ENCODE measurements around the gene ANO7. TPM values are rescaled to one million over a fixed set of nuclear protein-coding genes. Genes with fewer than 3 reads are reported as not detected.
A peak's percentile ranks its signal among the peaks of the same experiment; 100 is the strongest.

The ANO7 gene
- total and polyA plus RNA-seq, 2 of the 13 experiments (the other 11 are each of a cell fraction or from before 2014, with no cell fraction given): 4.1 to 4.9 TPM

DNA sequence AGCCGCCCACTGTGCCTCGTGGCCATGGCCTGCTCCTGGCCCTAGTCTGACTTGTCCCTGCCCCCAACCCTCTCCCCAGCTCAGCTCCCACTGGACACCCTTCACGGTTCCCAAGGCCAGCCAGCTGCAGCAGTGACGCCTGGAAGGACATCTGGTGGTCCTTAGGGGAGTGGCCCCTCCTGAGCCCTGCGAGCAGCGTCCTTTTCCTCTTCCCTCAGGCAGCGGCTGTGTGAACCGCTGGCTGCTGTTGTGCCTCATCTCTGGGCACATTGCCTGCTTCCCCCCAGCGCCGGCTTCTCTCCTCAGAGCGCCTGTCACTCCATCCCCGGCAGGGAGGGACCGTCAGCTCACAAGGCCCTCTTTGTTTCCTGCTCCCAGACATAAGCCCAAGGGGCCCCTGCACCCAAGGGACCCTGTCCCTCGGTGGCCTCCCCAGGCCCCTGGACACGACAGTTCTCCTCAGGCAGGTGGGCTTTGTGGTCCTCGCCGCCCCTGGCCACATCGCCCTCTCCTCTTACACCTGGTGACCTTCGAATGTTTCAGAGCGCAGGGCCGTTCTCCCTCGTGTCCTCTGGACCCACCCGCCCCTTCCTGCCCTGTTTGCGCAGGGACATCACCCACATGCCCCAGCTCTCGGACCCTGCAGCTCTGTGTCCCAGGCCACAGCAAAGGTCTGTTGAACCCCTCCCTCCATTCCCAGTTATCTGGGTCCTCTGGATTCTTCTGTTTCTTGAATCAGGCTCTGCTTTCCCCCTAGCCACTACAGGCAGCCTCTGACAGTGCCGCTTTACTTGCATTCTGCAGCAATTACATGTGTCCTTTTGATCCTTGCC, 35.8 kb downstream of the ANO7 start:
- CTCF ChIA-PET (ENCODE audit: low intra/inter-chr PET ratio, low total read pairs): no interaction called here
- peak; percentile 87 for DNase-seq (ENCODE audit: low spot score)
- H3K4me2 ChIP-seq (ENCODE audit: low read depth, low read length): peak overlapping the region; percentile 92
- no peak for TF ChIP-seq SP1 (IDR thresholded peaks at IDR 0.05)
- TF ChIP-seq SP1 (CRISPR knock-in tag; IDR thresholded peaks at IDR 0.05): 0 out of 2 replicates have a peak, but pooled peaks have one; percentile 35
- TF ChIP-seq CBX1 (IDR thresholded peaks at IDR 0.05; ENCODE audit: low read depth): peak; percentile 55
- no peak for TF ChIP-seq BATF2 (CRISPR knock-in tag; IDR thresholded peaks at IDR 0.05)
- TF ChIP-seq RBAK (CRISPR knock-in tag; IDR thresholded peaks at IDR 0.05): no peak
- 0 out of 2 replicates have a peak, but pooled peaks have one; percentile 2 for TF ChIP-seq MNT (IDR thresholded peaks at IDR 0.05)
- no peak for TF ChIP-seq SMARCC2 (IDR thresholded peaks at IDR 0.05)
- peak; percentile 12; the same call in 1 of the 2 replicates for TF ChIP-seq NFYB (CRISPR knock-in tag; IDR thresholded peaks at IDR 0.05)
- TF ChIP-seq ZNF292 (CRISPR knock-in tag; IDR thresholded peaks at IDR 0.05; ENCODE audit: borderline replicate concordance, low read depth): peak; percentile 92; the same call in 1 of the 2 replicates
- TF ChIP-seq TSC22D2 (CRISPR knock-in tag; IDR thresholded peaks at IDR 0.05; ENCODE audit: borderline replicate concordance): no peak
- TF ChIP-seq GPN1 (CRISPR knock-in tag; IDR thresholded peaks at IDR 0.05; ENCODE audit: borderline replicate concordance): no peak
- peak; percentile 87; the same call in 1 of the 2 replicates for TF ChIP-seq DNMT3B (CRISPR knock-in tag; conservative IDR thresholded peaks at IDR 0.05)
- peak; percentile 91 for TF ChIP-seq KDM2A (CRISPR knock-in tag; IDR thresholded peaks at IDR 0.05; ENCODE audit: borderline replicate concordance, low read depth)
- peak; percentile 73; the same call in 1 of the 2 replicates for TF ChIP-seq ZNF12 (CRISPR knock-in tag; IDR thresholded peaks at IDR 0.05)
- TF ChIP-seq CCDC6 (CRISPR knock-in tag; IDR thresholded peaks at IDR 0.05): 0 out of 2 replicates have a peak, but pooled peaks have one; percentile 23
- TF ChIP-seq, protein P1, sequence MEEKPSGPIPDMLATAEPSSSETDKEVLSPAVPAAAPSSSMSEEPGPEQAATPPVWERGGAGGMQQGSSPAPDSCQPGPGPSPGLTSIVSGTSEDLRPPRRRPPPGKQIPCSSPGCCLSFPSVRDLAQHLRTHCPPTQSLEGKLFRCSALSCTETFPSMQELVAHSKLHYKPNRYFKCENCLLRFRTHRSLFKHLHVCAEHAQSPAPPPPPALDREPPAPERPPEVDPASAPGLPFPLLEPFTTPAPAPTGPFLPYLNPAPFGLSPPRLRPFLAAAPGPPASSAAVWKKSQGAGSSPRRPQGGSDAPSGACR (CRISPR knock-in tag; IDR thresholded peaks at IDR 0.05): no peak
- peak; percentile 53; the same call in 1 of the 2 replicates for TF ChIP-seq HNF4G (IDR thresholded peaks at IDR 0.05; ENCODE audit: borderline replicate concordance, low read depth, low read length)
- TF ChIP-seq HNF4G (CRISPR knock-in tag; IDR thresholded peaks at IDR 0.05; ENCODE audit: borderline replicate concordance, low read depth): peak; percentile 16; the same call in 1 of the 2 replicates
- TF ChIP-seq JUN (CRISPR knock-in tag; IDR thresholded peaks at IDR 0.05): 0 out of 2 replicates have a peak, but pooled peaks have one; percentile 15
- no peak for TF ChIP-seq MED8 (CRISPR knock-in tag; IDR thresholded peaks at IDR 0.05; ENCODE audit: insufficient replicate concordance)
- peak; percentile 71; the same call in 1 of the 2 replicates for TF ChIP-seq GABPB1 (CRISPR knock-in tag; IDR thresholded peaks at IDR 0.05)
- no peak for TF ChIP-seq MBD4 (IDR thresholded peaks at IDR 0.05; ENCODE audit: borderline replicate concordance, low read length)

More for the DNA sequence above, 35.8 kb downstream of the ANO7 start:
- Histone ChIP-seq H4K20me1 (ENCODE audit: insufficient read depth, low read length) (peaks cover 14% of the 10 kb centered on the region; the same call in 1 of the 2 replicates), H3K9ac (ENCODE audit: insufficient read depth, low read depth, low read length) (peak overlapping the region; percentile 59), H3K4me1 (ENCODE audit: insufficient read depth, low read length) (peaks cover 62% of the 10 kb centered on the region), H3K27ac (ENCODE audit: extremely low read length, insufficient read depth, low read length) (peak overlapping the region; percentile 78), H2AFZ (ENCODE audit: low read length) (no peak overlapping the region), H3K79me2 (ENCODE audit: insufficient read depth, low read length) (peaks cover 41% of the 10 kb centered on the region), H3K4me3 (replicated peaks in 1 of 3; ENCODE audit: insufficient read depth in 1 of 3, low read depth in 2 of 3, low read length in 3 of 3) (peak overlapping the region; percentile 19 to 70 (median 24); a peak in 5 of 6 replicates), H3K9me3 (ENCODE audit: low read length) (no peaks in the 10 kb centered on the region), H3K27me3 (ENCODE audit: control insufficient read depth in 1 of 2, insufficient read depth in 2 of 2, low read length in 2 of 2) (no peaks in the 10 kb centered on the region), H3K36me3 (replicated peaks in 1 of 2; ENCODE audit: control insufficient read depth in 1 of 2, insufficient read depth in 2 of 2, low read length in 2 of 2) (peaks cover 19 to 41% of the 10 kb centered on the region in 2 experiments)
- peak; percentile 73 for ATAC-seq
- 3% methylated on average over 21 of the region's 26 CpGs for WGBS (ENCODE audit: low lambda C conversion rate)
- BruUV-seq (replicated peaks): no TSS peak
- in situ Hi-C loops (cut with HindIII; ENCODE audit: extremely low pct_ligation_motif_present, low pct_unique_long_range_greater_than_20kb): loop anchor here (25.0 kb wide), 1 partner anchor 662 kb away; the partner anchor contains the start of genes ANKMY1, DUSP28 and RNPEPL1
- FAIRE-seq: peak; percentile 86
- intact Hi-C loops (cut with micrococcal nuclease; ENCODE audit: unreplicated experiment): loop anchor here (5.0 to 10.0 kb wide), 2 partner anchors 132 to 369 kb away; no protein-coding TSS in a partner anchor
- POLR2A ChIA-PET: interaction anchor here (1.1 to 4.3 kb wide), 6 partner anchors 9 to 462 kb away, joined by 3 to 21 read pairs (median 8); partner anchors contain the start of genes DTYMK, HDLBP, MTERF4 and SEPTIN2
